Stimulated activated naive B cell treated with anti-CD40 and anti-IgM and Interleukin-4, amounts not matched to agents 10 μg/mL and 1 μg/mL and 100 μg/mL, for 72 hours (primary cell): ENCODE measurements around the gene APOB.

Experiments used
- ATAC-seq, 2 donors: fragments of 150-1000 bp; cut with Tn5 transposase; replicated peaks; 2 replicates each; pipeline ENCODE4 v1.10.0; 2021; ENCODE audit warnings: moderate library complexity in 1 of 2
- DNase-seq: peaks from one replicate; pipeline ENCODE4 v3.0.0; 2021
- H3K27ac Mint-ChIP-seq: one replicate; pipeline ENCODE4 v1.8.0; 2022; ENCODE audit warnings: mild to moderate bottlenecking, mixed read lengths
- H3K27me3 Mint-ChIP-seq, 2 donors: one replicate each; pipeline ENCODE4 v1.8.0; 2022; ENCODE audit warnings: mixed read lengths in 2 of 2
- H3K36me3 Mint-ChIP-seq, 2 donors: one replicate each; pipeline ENCODE4 v1.8.0; 2022; ENCODE audit warnings: mixed read lengths in 2 of 2, mild to moderate bottlenecking in 1 of 2
- H3K4me1 Mint-ChIP-seq, 2 donors: one replicate each; pipeline ENCODE4 v1.8.0; 2022; ENCODE audit warnings: mixed read lengths in 2 of 2, mild to moderate bottlenecking in 1 of 2
- H3K4me3 Mint-ChIP-seq, 2 donors: one replicate each; pipeline ENCODE4 v1.8.0; 2022; ENCODE audit warnings: mild to moderate bottlenecking in 2 of 2, mixed read lengths in 2 of 2, moderate library complexity in 1 of 2
- H3K9me3 Mint-ChIP-seq, 2 donors: one replicate each; pipeline ENCODE4 v1.8.0; 2022; ENCODE audit warnings: mixed read lengths in 2 of 2, mild to moderate bottlenecking in 1 of 2

APOB gene

DNA sequence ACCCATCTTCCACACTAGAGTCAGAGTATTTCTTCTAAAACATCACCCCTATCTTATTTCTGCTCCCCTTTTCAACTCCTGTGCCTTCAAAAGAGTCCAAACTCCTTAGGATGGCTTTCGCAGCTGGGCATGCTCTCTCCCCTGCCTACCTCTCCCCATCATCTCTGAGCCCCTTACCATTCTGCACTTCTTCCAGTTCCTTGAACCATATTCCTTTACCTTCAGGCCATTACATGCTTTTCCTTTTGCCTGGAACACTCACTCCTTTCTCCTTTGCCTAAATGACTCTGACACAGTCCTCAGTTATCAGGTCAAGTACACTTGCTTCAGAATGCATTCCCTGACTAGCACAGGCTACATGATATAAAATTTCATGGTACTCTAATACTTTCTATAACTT, 22.4 kb downstream of the APOB start:
- ATAC-seq (no peak), DNase-seq (no peak)
- Mint-ChIP-seq H3K27ac (no peak overlapping the region), H3K27me3 (peaks cover 0 to 6% of the 10 kb centered on the region in 2 donors), H3K9me3 (peaks cover 0 to 1% of the 10 kb centered on the region in 2 donors), H3K4me3 (no peak overlapping the region), H3K4me1 (no peaks in the 10 kb centered on the region), H3K36me3 (no peaks in the 10 kb centered on the region)

DNA sequence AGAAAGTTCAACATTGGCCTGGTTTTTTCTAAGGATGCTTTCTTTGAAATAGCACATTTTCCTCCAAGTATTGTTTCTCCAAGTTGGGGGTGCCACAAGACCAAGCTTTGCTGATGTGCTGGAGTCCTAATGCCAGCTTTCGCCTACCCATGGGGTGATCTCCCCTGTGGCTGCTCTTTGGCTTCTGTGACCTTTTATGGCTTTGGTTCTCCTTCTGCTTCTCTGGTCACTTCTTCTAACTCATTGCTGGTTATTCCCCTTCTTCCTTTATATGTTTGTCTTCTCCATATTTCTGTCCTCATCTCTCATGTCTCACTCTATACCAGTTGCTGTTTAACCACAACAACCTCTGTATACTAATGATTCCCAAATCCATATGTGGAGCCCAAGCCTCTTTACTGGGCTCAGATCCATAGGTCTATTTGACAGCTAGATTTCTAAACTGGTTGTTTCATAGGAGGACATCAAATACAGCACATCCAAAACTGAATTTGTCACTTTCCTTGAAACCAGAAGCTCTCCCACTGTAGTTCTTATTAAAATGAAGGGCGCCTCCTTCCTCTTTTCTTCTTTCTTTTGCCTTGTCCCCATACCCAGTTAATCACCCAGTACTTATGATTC, 23.1 kb downstream of the APOB start:
- Mint-ChIP-seq H3K4me3 (no peak overlapping the region), H3K36me3 (no peaks in the 10 kb centered on the region), H3K27ac (no peak overlapping the region), H3K27me3 (peaks cover 0 to 6% of the 10 kb centered on the region in 2 donors), H3K9me3 (peaks cover 0 to 1% of the 10 kb centered on the region in 2 donors), H3K4me1 (no peaks in the 10 kb centered on the region)
- ATAC-seq (no peak), DNase-seq (no peak)

DNA sequence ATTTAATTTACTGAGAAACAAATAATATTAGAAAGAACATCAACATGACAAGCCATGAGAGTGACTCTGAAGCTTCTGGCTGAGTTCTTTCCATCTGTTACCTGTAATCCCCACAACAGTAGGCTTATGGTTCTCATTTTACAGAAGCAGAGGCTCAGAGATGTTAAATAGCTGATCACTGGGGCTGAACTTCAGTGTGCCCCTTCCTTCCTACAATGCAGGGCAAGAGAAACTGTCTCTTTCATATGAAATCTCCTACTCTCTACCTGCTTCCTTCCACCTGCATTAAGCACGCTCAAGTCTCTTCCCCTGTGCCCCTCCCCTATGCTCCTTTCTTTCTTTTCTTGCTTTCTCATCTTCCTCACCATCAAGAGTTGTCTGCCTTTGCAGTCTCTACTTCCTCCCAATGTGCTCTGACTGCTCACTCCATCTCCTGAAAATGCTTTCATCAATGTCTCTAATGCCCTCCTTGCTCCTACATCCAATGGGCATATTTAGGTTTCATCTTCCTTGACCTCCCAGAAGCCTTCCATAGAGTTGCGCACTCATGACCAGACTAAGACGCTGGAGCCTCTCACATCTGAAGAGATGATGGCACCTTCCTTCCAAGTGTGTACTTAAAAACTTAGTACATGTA, 23.7 kb downstream of the APOB start:
- H3K36me3 Mint-ChIP-seq, result no peaks in the 10 kb centered on the region
- H3K4me3 Mint-ChIP-seq, result no peak overlapping the region
- no peak overlapping the region for H3K27ac Mint-ChIP-seq
- H3K4me1 Mint-ChIP-seq, result no peaks in the 10 kb centered on the region
- ATAC-seq (no peak), DNase-seq (no peak)
- H3K9me3 Mint-ChIP-seq, result peaks cover 0 to 1% of the 10 kb centered on the region in 2 donors
- peaks cover 0 to 6% of the 10 kb centered on the region in 2 donors for H3K27me3 Mint-ChIP-seq

DNA sequence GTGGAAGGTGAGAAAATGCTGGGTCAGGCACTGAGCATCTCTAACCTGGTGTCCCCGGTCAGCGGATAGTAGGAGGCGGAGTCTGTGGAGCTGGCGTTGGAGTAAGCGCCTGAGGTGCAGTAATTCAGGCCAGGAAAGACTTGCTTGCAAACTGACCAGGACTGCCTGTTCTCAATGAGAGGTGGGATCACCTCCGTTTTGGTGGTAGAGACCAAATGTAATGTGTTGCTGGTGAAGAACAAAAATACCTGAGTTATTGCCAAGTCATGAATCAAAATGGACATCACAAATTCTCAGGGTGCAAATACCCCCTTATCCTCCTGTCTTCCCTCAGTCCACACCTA, 24.2 kb downstream of the APOB start:
- Mint-ChIP-seq H3K4me3 (no peak overlapping the region), H3K27ac (no peak overlapping the region), H3K9me3 (peaks cover 0 to 1% of the 10 kb centered on the region in 2 donors), H3K36me3 (no peaks in the 10 kb centered on the region), H3K27me3 (peaks cover 0 to 6% of the 10 kb centered on the region in 2 donors), H3K4me1 (no peaks in the 10 kb centered on the region)
- DNase-seq (no peak), ATAC-seq (no peak)

DNA sequence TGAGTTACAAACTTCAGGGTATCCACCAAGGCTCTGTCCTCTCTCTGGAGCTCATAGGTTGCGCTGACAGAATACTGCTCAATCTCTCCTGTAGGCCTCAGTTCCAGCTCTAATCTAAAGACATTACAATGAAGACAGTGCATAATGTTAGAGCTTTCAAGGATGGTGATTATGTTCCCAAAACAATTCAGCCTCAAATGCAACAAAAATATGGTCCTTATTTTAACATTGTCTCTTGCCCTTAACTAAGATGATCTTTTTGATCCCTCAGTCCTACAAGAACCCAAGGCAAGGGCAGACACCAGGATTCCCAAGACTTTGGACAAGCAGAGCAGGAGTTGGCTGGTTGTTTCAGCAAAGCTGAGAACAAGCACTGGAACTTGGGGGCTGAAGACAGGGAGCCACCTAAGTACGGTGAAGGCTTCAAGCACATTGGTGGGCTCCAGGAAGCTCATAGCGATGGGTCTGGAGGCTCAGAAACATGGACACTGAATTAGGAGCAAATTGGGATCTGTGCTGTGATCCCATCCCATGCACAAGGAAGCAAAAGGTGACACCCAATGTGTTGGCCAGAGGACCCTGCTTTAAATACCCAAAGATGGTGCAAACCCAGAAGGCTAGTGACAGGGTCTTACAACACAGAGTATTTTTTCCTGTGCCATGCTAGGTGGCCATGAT, 24.7 kb downstream of the APOB start:
- DNase-seq, result no peak
- H3K36me3 Mint-ChIP-seq, result no peaks in the 10 kb centered on the region
- no peak overlapping the region for H3K4me3 Mint-ChIP-seq

DNA sequence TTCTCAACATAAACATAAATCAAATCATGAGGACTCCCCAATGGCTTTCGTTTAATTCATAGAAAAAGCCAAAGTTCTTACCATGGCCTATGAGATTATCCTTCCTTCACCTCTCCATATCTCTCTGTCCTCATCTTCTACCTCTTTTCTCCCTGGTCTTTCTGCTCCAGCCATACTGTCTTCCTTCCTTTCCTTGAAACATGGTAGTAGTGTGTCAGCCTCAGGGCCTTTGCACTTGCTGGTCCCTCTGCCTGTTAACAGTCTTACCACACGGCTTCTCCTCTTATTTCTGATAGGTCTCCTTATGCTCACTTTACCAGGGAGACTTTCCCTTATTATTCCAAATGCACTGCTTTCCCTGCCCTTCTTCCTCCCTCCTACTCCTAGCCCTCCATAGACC, 25.6 kb downstream of the APOB start:
- peaks cover 0 to 6% of the 10 kb centered on the region in 2 donors for H3K27me3 Mint-ChIP-seq
- H3K36me3 Mint-ChIP-seq, result no peaks in the 10 kb centered on the region
- no peak overlapping the region for H3K27ac Mint-ChIP-seq
- DNase-seq, result no peak
- no peak for ATAC-seq
- H3K9me3 Mint-ChIP-seq, result peaks cover 0 to 1% of the 10 kb centered on the region in 2 donors
- no peak overlapping the region for H3K4me3 Mint-ChIP-seq
- H3K4me1 Mint-ChIP-seq, result no peaks in the 10 kb centered on the region

More for the DNA sequence above, 24.7 kb downstream of the APOB start:
- Mint-ChIP-seq H3K9me3 (peaks cover 0 to 1% of the 10 kb centered on the region in 2 donors), H3K27ac (no peak overlapping the region), H3K27me3 (peaks cover 0 to 6% of the 10 kb centered on the region in 2 donors), H3K4me1 (no peaks in the 10 kb centered on the region)
- no peak for ATAC-seq

DNA sequence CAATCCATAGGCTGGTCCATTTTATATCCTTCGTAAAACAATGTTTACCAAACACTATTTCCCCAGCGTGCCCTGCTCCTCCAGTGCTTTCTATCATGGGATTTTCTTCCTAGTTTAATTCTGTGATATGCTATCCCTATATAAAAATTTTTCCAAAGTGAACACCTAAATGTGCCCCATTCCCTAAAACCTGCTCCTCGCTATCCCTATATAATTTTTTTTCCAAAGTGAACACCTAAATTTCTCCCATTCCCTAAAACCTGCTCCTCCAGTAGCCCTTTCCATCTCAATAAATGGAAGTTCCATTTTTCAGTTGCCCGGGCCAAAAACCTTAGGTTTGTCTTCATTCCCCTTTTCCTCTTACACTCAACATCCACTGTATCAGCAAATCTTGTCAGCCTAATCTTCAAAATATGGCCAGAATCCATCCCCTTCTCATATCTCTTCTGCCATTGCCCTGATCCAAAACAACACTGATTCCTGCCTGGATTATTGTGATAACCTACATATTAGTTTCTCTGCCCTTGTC, 26.1 kb downstream of the APOB start:
- ATAC-seq, result no peak
- H3K9me3 Mint-ChIP-seq, result peaks cover 0 to 1% of the 10 kb centered on the region in 2 donors
- no peak overlapping the region for H3K27ac Mint-ChIP-seq
- H3K36me3 Mint-ChIP-seq, result no peaks in the 10 kb centered on the region
- DNase-seq, result no peak
- H3K4me3 Mint-ChIP-seq, result no peak overlapping the region
- H3K4me1 Mint-ChIP-seq, result no peaks in the 10 kb centered on the region
- H3K27me3 Mint-ChIP-seq, result peaks cover 0 to 6% of the 10 kb centered on the region in 2 donors

DNA sequence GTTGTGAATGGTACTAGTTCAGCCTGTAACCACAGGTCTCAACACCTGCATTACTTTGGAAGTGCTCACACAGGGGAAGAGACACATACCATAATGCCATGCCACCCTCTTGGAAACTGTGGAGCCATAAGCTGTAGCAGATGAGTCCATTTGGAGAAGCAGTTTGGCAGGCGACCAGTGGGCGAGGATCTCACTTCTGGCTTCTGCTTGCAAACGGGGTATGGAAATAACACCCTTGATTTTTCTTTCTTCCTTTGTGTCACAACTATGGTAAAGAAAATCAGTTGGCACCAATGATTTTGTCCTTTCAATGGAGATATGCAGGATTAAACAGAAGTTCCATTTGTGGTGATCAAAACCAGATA, 28.6 kb downstream of the APOB start:
- no peaks in the 10 kb centered on the region for H3K4me1 Mint-ChIP-seq
- H3K27ac Mint-ChIP-seq, result no peak overlapping the region
- no peaks in the 10 kb centered on the region for H3K36me3 Mint-ChIP-seq
- H3K9me3 Mint-ChIP-seq, result peaks cover 0 to 1% of the 10 kb centered on the region in 2 donors
- DNase-seq (no peak), ATAC-seq (no peak)
- H3K27me3 Mint-ChIP-seq, result peaks cover 0 to 6% of the 10 kb centered on the region in 2 donors
- H3K4me3 Mint-ChIP-seq, result no peak overlapping the region

DNA sequence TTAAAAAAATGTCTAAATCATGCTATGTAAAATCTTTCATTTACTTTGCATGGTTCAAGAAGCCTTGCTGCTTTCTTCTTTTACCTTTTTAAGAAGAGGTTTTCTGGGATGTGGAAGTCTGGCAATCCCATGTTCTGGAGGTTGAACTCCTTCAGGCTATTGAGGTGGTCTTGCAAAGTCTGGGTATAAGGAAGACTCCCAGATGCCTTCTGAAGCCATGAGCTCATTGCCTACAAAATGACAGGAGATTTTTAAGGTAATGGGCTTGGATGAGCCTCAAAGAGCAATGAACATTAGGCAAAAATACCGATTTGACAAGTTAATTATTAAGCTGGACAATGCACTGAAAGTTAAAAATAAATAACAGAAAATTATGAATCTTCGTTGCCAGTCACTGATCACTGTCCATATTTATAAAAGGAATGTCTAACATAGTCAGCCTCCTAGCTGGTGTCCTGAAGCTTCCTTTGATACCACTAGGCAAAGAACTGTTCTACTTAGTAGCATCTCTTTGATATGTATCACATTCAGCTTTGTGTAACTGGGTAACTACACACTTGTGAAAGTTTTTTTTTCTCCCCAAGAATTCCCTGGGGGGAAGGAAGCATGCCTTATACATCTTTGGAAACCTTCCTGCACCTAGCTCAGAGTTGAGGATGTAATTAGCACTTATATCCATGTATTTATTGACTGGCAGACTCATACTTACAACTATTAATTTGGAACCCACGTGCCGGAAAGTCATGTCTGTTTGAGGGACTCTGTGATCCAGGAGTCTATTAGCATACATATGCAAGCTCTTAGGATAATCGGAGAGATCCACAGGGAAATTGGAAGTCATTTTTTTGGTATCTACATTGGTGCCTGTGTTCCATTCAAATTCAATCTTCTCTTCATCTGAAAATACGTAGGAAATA, 29.3 kb downstream of the APOB start:
- no peak overlapping the region for H3K27ac Mint-ChIP-seq
- DNase-seq (no peak), ATAC-seq (no peak)
- peaks cover 0 to 6% of the 10 kb centered on the region in 2 donors for H3K27me3 Mint-ChIP-seq
- H3K36me3 Mint-ChIP-seq, result no peaks in the 10 kb centered on the region
- H3K9me3 Mint-ChIP-seq, result peaks cover 0 to 1% of the 10 kb centered on the region in 2 donors
- H3K4me3 Mint-ChIP-seq, result no peak overlapping the region
- no peaks in the 10 kb centered on the region for H3K4me1 Mint-ChIP-seq

DNA sequence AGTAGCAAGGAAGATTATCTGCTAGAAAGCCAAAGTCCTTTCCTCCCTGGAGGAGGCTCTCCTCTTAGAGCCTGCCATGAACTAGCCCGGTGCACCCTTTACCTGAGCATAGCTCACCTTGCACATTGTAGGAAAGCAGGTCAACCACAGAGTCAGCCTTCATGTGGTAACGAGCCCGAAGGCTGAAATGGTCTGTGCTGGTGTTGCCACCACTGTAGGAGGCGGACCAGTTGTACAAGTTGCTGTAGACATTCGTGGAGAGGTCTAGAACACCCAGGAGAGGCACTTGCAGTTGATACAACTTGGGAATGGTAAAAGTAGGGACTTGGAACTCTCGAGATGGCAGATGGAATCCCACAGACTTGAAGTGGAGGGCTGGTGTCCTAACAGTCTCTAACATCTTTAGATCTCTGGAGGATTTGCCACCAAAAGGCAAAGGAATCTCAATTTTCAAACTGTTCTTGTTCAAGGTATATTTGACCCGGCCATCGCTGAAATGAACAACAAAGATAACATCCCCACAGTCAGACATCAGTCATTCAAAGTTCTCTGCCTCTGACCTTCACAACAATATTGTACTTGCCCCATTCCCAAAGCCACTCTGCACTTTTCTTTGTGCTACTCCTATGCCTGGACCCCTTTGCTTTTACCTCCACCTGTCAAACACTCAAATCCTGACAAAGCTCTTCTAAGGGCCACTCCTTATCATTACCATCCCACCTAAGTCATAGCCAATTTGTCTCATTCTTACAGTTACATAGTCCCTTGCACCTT, 30.6 kb downstream of the APOB start:
- ATAC-seq, result no peak
- H3K27ac Mint-ChIP-seq, result no peak overlapping the region
- H3K27me3 Mint-ChIP-seq, result peaks cover 4 to 7% of the 10 kb centered on the region in 2 donors
- H3K9me3 Mint-ChIP-seq, result no peaks in the 10 kb centered on the region
- no peaks in the 10 kb centered on the region for H3K36me3 Mint-ChIP-seq
- H3K4me1 Mint-ChIP-seq, result no peaks in the 10 kb centered on the region
- no peak overlapping the region for H3K4me3 Mint-ChIP-seq
- no peak for DNase-seq

DNA sequence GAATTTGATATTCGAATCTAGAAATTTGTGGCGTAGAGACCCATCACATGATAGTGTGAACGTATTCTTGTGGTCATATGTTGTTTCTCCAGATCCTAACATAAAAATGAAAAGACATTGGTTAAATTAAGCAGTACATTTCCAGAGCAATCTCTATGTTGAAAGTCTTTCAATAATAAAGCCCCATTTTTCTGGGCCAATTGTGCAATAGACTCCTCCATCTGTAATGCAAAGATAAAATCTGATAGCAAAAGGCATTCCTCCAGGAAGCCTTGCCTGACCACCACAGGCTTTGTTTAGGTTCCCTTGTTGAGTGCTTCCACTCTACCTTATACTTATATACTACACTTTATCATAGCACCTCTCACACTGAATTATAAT, 31.3 kb downstream of the APOB start:
- Mint-ChIP-seq H3K27me3 (peaks cover 6 to 8% of the 10 kb centered on the region in 2 donors), H3K4me3 (no peak overlapping the region), H3K27ac (no peak overlapping the region), H3K36me3 (no peaks in the 10 kb centered on the region), H3K4me1 (no peaks in the 10 kb centered on the region), H3K9me3 (no peaks in the 10 kb centered on the region)
- no peak for ATAC-seq
- DNase-seq, result no peak

DNA sequence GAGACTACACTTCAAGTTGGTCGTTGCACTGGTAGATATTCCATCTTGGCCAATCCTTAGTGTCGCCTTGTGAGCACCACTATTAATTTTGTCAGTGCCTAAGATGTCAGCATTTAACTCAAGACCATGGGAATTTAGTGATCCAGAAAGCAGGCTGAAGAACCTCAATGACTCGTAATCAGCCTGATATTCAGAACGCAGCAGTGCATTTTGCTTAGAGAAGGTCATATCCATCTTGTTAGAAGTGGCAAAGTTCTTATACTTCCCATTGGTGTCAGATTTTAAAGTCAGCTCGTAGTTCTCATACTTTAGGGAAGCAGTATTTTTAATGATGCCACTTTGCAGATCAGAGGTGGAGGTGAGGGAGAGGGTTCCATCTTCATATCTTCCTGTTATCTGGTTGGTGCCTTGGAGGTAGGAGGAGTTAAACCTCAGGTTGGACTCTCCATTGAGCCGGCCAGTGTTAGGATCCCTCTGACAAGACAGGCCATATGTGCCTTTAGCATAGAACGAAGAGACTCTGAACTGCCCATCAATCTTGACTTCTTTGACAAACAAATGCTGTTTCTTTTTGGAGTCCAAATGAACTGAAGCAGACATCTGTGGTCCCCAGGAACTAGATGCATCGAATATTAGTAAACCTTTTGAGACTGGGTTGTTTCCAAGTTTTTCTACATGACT, 31.9 kb downstream of the APOB start:
- H3K27me3 Mint-ChIP-seq, result peaks cover 6 to 8% of the 10 kb centered on the region in 2 donors
- H3K4me1 Mint-ChIP-seq, result no peaks in the 10 kb centered on the region
- no peaks in the 10 kb centered on the region for H3K36me3 Mint-ChIP-seq
- ATAC-seq (no peak), DNase-seq (no peak)
- no peaks in the 10 kb centered on the region for H3K9me3 Mint-ChIP-seq
- H3K4me3 Mint-ChIP-seq, result no peak overlapping the region
- H3K27ac Mint-ChIP-seq, result no peak overlapping the region

DNA sequence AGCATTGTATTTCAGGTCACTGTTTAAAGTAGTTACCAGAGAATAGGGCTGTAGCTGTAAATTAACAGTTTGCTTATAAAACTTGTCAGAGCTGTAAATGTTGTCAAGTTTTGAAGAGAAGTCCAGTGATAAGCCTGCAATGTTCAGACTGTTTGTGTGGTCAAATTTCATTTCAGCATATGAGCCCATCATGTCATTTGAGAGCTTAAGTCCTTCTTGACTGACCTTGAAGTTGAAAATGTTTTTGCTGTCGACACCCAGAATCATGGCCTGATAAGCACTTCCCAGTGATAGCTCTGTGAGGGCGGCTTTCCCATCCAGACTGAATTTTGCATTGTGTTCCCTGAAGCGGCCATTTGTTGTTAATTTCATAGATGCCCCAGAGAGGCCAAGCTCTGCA, 32.4 kb downstream of the APOB start:
- no peak for ATAC-seq
- Mint-ChIP-seq H3K4me1 (no peaks in the 10 kb centered on the region), H3K27ac (no peak overlapping the region), H3K27me3 (peaks cover 8 to 10% of the 10 kb centered on the region in 2 donors), H3K4me3 (no peak overlapping the region), H3K36me3 (no peaks in the 10 kb centered on the region), H3K9me3 (no peaks in the 10 kb centered on the region)
- DNase-seq, result no peak
